HepG2 (cell line): ENCODE results near the gene GCN1. TPM values are rescaled to one million over a fixed set of nuclear protein-coding genes. Genes with fewer than 3 reads are reported as not detected.

Experiments used
- ATAC-seq: fragments of 200-7000 bp; cut with Tn5 transposase; 3 replicates; pipeline ENCODE4 v1.9.1; 2020; ENCODE audit warnings: mild to moderate bottlenecking, moderate library complexity
- BruUV-seq: library from RNA; stranded (reverse); fragments of 400-500 nt; replicated peaks from 2 replicates; lab custom pipeline; 2021; lab: Mats Ljungman, UMichigan
- CTCF ChIA-PET: fragments of 300-600 bp; formaldehyde crosslinking; extraction: SDS; loops from one replicate; lab custom pipeline; 2021; ENCODE audit warnings: low total read pairs, inconsistent platforms, low intra/inter-chr PET ratio; lab: Yijun Ruan, JAX
- POLR2A ChIA-PET: fragments of 350-600 bp; sonication (Branson Sonifier 250); formaldehyde crosslinking; loops from one replicate; lab custom pipeline; 2020; ENCODE audit warnings: antibody characterized with exemption, inconsistent platforms; lab: Yijun Ruan, JAX
- DNase-seq: peaks from one replicate; pipeline ENCODE4 v3.0.0-alpha.2; 2015; ENCODE audit warnings: low spot score
- FAIRE-seq: peaks from 3 replicates; lab custom pipeline; 2011; peaks lifted over from hg19 to GRCh38; lab: Jason Lieb, UNC
- H2AFZ ChIP-seq: one replicate; pipeline ENCODE4 v1.6.1; 2011; ENCODE audit warnings: low read length, inconsistent platforms
- H3K27ac ChIP-seq: fragments of 300-600 bp; 3 replicates; pipeline ENCODE4 v1.8.0; 2011; ENCODE audit warnings: mixed run types, mild to moderate bottlenecking, mixed read lengths, low read length, inconsistent platforms; ENCODE audit not compliant: insufficient read depth; ENCODE audit errors: extremely low read length
- H3K27me3 ChIP-seq, 2 experiments: fragments of 200-600 bp in 1 of 2; 2 replicates in 1 of 2; 3 replicates in 1 of 2; pipeline versions ENCODE4 v1.6.0 to v1.8.0; 2011; ENCODE audit warnings: low read length in 2 of 2, mild to moderate bottlenecking in 2 of 2, moderate library complexity in 2 of 2, inconsistent platforms in 1 of 2; ENCODE audit not compliant: insufficient read depth in 2 of 2, control insufficient read depth in 1 of 2
- H3K36me3 ChIP-seq, 2 experiments: fragments of 200-600 bp in 1 of 2; replicated peaks in 1 of 2; 2 replicates in 1 of 2; 3 replicates in 1 of 2; pipeline versions ENCODE4 v1.5.1 to v1.8.0; 2011; ENCODE audit warnings: low read length in 2 of 2, inconsistent platforms in 1 of 2; ENCODE audit not compliant: insufficient read depth in 2 of 2, control insufficient read depth in 1 of 2
- H3K4me1 ChIP-seq: 2 replicates; pipeline ENCODE4 v1.5.1; 2012; ENCODE audit warnings: low read length, inconsistent platforms; ENCODE audit not compliant: insufficient read depth
- H3K4me2 ChIP-seq: 2 replicates; pipeline ENCODE4 v1.6.0; 2011; ENCODE audit warnings: low read depth, low read length, inconsistent platforms
- H3K4me3 ChIP-seq, 3 experiments: fragments of 200-600 bp in 1 of 3; sonication (generic), shearing (Covaris generic) in 1 of 3; replicated peaks in 1 of 3; 2 replicates each; pipeline ENCODE4 v1.5.1; 2011 to 2016; ENCODE audit warnings: low read length in 3 of 3, inconsistent platforms in 2 of 3, low read depth in 2 of 3, mild to moderate bottlenecking in 2 of 3, control low read depth in 1 of 3, mixed read lengths in 1 of 3; ENCODE audit not compliant: insufficient read depth in 1 of 3
- H3K79me2 ChIP-seq: one replicate; pipeline ENCODE4 v1.6.1; 2011; ENCODE audit warnings: low read length, inconsistent platforms; ENCODE audit not compliant: insufficient read depth
- H3K9ac ChIP-seq: 2 replicates; pipeline ENCODE4 v1.6.0; 2011; ENCODE audit warnings: mild to moderate bottlenecking, low read depth, low read length, inconsistent platforms; ENCODE audit not compliant: insufficient read depth
- H3K9me3 ChIP-seq: 2 replicates; pipeline ENCODE4 v1.5.1; 2012; ENCODE audit warnings: mild to moderate bottlenecking, low read length
- H4K20me1 ChIP-seq: 2 replicates; pipeline ENCODE4 v1.6.0; 2011; ENCODE audit warnings: inconsistent platforms, mild to moderate bottlenecking, low read length, moderate library complexity; ENCODE audit not compliant: insufficient read depth
- HINFP ChIP-seq: sonication (generic); formaldehyde crosslinking; IDR thresholded peaks from 2 replicates; pipeline ENCODE4 v1.4.0; 2020; ENCODE audit warnings: low read depth, mild to moderate bottlenecking, missing genetic modification reagents
- IRF1 ChIP-seq: sonication (generic); formaldehyde crosslinking; IDR thresholded peaks from 2 replicates; pipeline ENCODE4 v1.4.0; 2020; ENCODE audit warnings: low read depth, mild to moderate bottlenecking, missing genetic modification reagents
- MEIS1 ChIP-seq: sonication (generic); formaldehyde crosslinking; IDR thresholded peaks from 2 replicates; pipeline ENCODE4 v1.9.0; 2021; ENCODE audit warnings: mild to moderate bottlenecking, missing genetic modification reagents, moderate library complexity, borderline replicate concordance
- SIN3B ChIP-seq: fragments of 150-350 bp; IDR thresholded peaks from 2 replicates; pipeline ENCODE4 v1.6.1; 2014; ENCODE audit warnings: low read length
- SMAD9 ChIP-seq: sonication (generic); formaldehyde crosslinking; IDR thresholded peaks from 2 replicates; pipeline ENCODE4 v1.5.1; 2020; ENCODE audit warnings: mild to moderate bottlenecking, missing genetic modification reagents
- SUZ12 ChIP-seq: fragments of 150-350 bp; IDR thresholded peaks from 2 replicates; pipeline ENCODE4 v1.6.1; 2014; ENCODE audit warnings: low read depth, low read length
- ZC3H4 ChIP-seq: sonication (generic); formaldehyde crosslinking; IDR thresholded peaks from 2 replicates; pipeline ENCODE4 v1.4.0; 2020; ENCODE audit warnings: missing genetic modification reagents, borderline replicate concordance
- ZNF333 ChIP-seq: sonication (generic); formaldehyde crosslinking; IDR thresholded peaks from 2 replicates; pipeline ENCODE4 v1.4.0; 2020; ENCODE audit warnings: mild to moderate bottlenecking, missing genetic modification reagents, borderline replicate concordance
- ZNF562 ChIP-seq: sonication (generic); formaldehyde crosslinking; IDR thresholded peaks from 2 replicates; pipeline ENCODE4 v1.8.0; 2022; ENCODE audit warnings: missing genetic modification reagents, borderline replicate concordance
- ZNF563 ChIP-seq: sonication (generic); formaldehyde crosslinking; IDR thresholded peaks from 2 replicates; pipeline ENCODE4 v1.8.0; 2022; ENCODE audit warnings: mild to moderate bottlenecking, moderate library complexity, missing genetic modification reagents
- ZNF646 ChIP-seq: sonication (generic); formaldehyde crosslinking; IDR thresholded peaks from 2 replicates; pipeline ENCODE4 v1.9.0; 2021; ENCODE audit warnings: mild to moderate bottlenecking, missing genetic modification reagents
- ZNF710 ChIP-seq: sonication (generic); formaldehyde crosslinking; IDR thresholded peaks from 2 replicates; pipeline ENCODE4 v1.5.0; 2020; ENCODE audit warnings: mild to moderate bottlenecking, missing genetic modification reagents, borderline replicate concordance
- WGBS: methylation state at CpG from one replicate; pipeline ENCODE4 v1.1.6; 2017; ENCODE audit warnings: low lambda C conversion rate; 5-methylcytosine and 5-hydroxymethylcytosine counted together
- in situ Hi-C: cut with HindIII; loops from 2 replicates; pipeline ENCODE4 v1.10.0; 2017; ENCODE audit warnings: low pct_unique_long_range_greater_than_20kb; ENCODE audit not compliant: extremely low pct_ligation_motif_present
- intact Hi-C: fragments of 100-400 bp; cut with micrococcal nuclease; formaldehyde crosslinking; loops from one replicate; pipeline ENCODE4 v1.10.0; 2022; ENCODE audit not compliant: unreplicated experiment
- polyA plus RNA-seq, 8 experiments: library from polyadenylated mRNA; depleted of rRNA in 3 of 8; stranded (reverse) in 7 of 8; unstranded in 1 of 8; fragments of >200 nt; fragmentation: Illumina TruSeq in 4 of 8; extraction: Trizol in 4 of 8; gene quantifications; 2 replicates each; pipeline versions ENCODE4 v1.2.1 to v1.2.3, GENCODE V29; 2011 to 2016; ENCODE audit warnings: low read depth in 4 of 8, missing spikeins in 1 of 8, mixed read lengths in 1 of 8; ENCODE audit not compliant: insufficient read depth in 1 of 8
- total RNA-seq, 5 experiments: library from RNA; depleted of rRNA; stranded (reverse); fragments of >200 nt; fragmentation: Illumina TruSeq; extraction: Trizol; gene quantifications; 2 replicates each; pipeline ENCODE4 v1.2.3, GENCODE V29; 2016; ENCODE audit warnings: low read depth in 1 of 5

Gene GCN1
- total and polyA plus RNA-seq, 2 of the 13 experiments (the other 11 are each of a cell fraction or from before 2014, with no cell fraction given), result 58.2 to 83.0 TPM

- H3K27ac ChIP-seq, result no peak overlapping the region
- FAIRE-seq, result no peak
- H3K9me3 ChIP-seq, result no peaks in the 10 kb centered on the region
- BruUV-seq, result no TSS peak
- no peak overlapping the region for H3K9ac ChIP-seq
- no peak overlapping the region for H3K4me2 ChIP-seq
- in situ Hi-C loops (loop anchor here (5.0 kb wide), 1 partner anchor 97 kb away; no protein-coding TSS in a partner anchor), intact Hi-C loops (no loop called here)
- TF ChIP-seq HINFP (CRISPR knock-in tag) (no peak), IRF1 (CRISPR knock-in tag) (no peak), ZNF646 (CRISPR knock-in tag) (no peak), SIN3B (no peak), ZNF563 (CRISPR knock-in tag) (no peak), ZNF333 (CRISPR knock-in tag) (no peak), ZC3H4 (no peak), SUZ12 (no peak), MEIS1 (CRISPR knock-in tag) (no peak), SMAD9 (CRISPR knock-in tag) (no peak), ZNF562 (CRISPR knock-in tag) (no peak), ZNF710 (CRISPR knock-in tag) (no peak)
- POLR2A ChIA-PET, result no interaction called here
- no peak overlapping the region for H3K4me3 ChIP-seq
- no peaks in the 10 kb centered on the region for H3K27me3 ChIP-seq
- CTCF ChIA-PET, result no interaction called here
- WGBS, result 94% methylated on average over 2 of the region's 2 CpGs
- peaks cover 36% of the 10 kb centered on the region for H3K4me1 ChIP-seq
- H4K20me1 ChIP-seq, result no peaks in the 10 kb centered on the region; the same call in 1 of the 2 replicates
- H3K36me3 ChIP-seq, result no peaks in the 10 kb centered on the region; a peak in 1 of 5 replicates
- no peak for DNase-seq
- H3K79me2 ChIP-seq, result no peaks in the 10 kb centered on the region
- no peak for ATAC-seq
- no peak overlapping the region for H2AFZ ChIP-seq
Observed at GRCh38 chr12:120089796-120090195, 104.7 kb downstream of the GCN1 start.
